BE2C (cell line): Measurements from ENCODE around the gene C1QTNF6.

Experiments
- DNase-seq: peaks from one replicate; pipeline ENCODE4 v3.0.0-alpha.2; 2020
- H3K27me3 ChIP-seq: fragments of 250-450 bp; sonication (Bioruptor Pico); 2 replicates; pipeline ENCODE4 v1.5.1; 2020; ENCODE audit warnings: mild to moderate bottlenecking
- H3K36me3 ChIP-seq: fragments of 250-450 bp; sonication (Bioruptor Pico); 2 replicates; pipeline ENCODE4 v1.5.1; 2020; ENCODE audit warnings: mild to moderate bottlenecking
- H3K4me1 ChIP-seq: fragments of 250-450 bp; sonication (Bioruptor Pico); 2 replicates; pipeline ENCODE4 v1.5.1; 2020
- H3K4me3 ChIP-seq: 2 replicates; pipeline ENCODE4 v1.5.1; 2011; ENCODE audit warnings: low read depth, low read length
- H3K9me3 ChIP-seq: fragments of 250-450 bp; sonication (Bioruptor Pico); 2 replicates; pipeline ENCODE4 v1.5.1; 2020
- TF ChIP-seq, protein P1 (sequence below): IDR thresholded peaks from 2 replicates; pipeline ENCODE4 v1.5.1; 2012; ENCODE audit warnings: mild to moderate bottlenecking, low read depth, low read length

C1QTNF6 gene

GRCh38 chr22:37181681-37182080 is 6.4 kb downstream of the C1QTNF6 start:
- no peak overlapping the region for H3K4me3 ChIP-seq
- no peaks in the 10 kb centered on the region for H3K36me3 ChIP-seq
- DNase-seq = no peak
- H3K27me3 ChIP-seq = no peaks in the 10 kb centered on the region
- H3K9me3 ChIP-seq = no peaks in the 10 kb centered on the region
- peaks cover 12% of the 10 kb centered on the region for H3K4me1 ChIP-seq
- TF ChIP-seq, protein P1, sequence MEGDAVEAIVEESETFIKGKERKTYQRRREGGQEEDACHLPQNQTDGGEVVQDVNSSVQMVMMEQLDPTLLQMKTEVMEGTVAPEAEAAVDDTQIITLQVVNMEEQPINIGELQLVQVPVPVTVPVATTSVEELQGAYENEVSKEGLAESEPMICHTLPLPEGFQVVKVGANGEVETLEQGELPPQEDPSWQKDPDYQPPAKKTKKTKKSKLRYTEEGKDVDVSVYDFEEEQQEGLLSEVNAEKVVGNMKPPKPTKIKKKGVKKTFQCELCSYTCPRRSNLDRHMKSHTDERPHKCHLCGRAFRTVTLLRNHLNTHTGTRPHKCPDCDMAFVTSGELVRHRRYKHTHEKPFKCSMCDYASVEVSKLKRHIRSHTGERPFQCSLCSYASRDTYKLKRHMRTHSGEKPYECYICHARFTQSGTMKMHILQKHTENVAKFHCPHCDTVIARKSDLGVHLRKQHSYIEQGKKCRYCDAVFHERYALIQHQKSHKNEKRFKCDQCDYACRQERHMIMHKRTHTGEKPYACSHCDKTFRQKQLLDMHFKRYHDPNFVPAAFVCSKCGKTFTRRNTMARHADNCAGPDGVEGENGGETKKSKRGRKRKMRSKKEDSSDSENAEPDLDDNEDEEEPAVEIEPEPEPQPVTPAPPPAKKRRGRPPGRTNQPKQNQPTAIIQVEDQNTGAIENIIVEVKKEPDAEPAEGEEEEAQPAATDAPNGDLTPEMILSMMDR = no peak

DNA sequence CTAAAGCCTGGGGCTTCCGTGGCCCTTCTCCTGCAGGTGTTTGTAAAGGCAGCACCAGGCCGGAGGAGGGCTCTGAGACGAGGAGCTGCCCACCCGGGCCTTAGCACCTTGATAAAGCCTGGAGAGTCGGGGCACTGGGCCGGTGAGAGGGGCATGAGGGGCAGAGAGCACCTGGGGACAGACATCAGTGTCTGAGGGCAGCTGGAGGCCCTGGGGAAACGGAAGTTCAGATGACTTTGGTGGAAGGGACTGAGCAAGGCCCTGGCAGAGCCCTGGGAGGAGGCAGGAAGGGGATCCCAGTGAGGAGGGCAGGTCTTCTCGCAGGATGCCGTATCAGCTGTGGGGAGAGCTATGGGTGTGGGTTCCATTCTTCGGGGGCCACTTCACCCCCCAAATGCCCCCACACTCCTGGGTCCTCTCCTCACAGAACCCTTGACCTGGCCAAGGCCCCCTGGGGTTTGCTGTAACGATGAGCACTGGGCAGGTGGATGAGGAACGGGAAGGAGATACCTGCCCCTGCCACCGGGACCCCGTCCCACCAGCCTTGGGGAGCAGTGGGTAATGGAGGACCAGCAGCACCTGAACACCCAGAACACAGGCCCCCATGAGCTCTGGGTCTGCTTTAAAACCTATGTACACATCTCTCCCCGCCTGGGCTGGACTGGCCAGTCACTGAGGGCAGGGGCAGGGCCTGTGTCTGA is 7.4 kb downstream of the C1QTNF6 start:
- Histone ChIP-seq H3K36me3 (no peaks in the 10 kb centered on the region), H3K9me3 (no peaks in the 10 kb centered on the region), H3K4me1 (peaks cover 13% of the 10 kb centered on the region), H3K4me3 (no peak overlapping the region), H3K27me3 (no peaks in the 10 kb centered on the region)
- DNase-seq = no peak
- TF ChIP-seq, protein P1 = no peak

- Histone ChIP-seq H3K4me1 (peaks cover 13% of the 10 kb centered on the region), H3K27me3 (no peaks in the 10 kb centered on the region), H3K36me3 (no peaks in the 10 kb centered on the region), H3K9me3 (no peaks in the 10 kb centered on the region), H3K4me3 (no peak overlapping the region)
- DNase-seq = no peak
- TF ChIP-seq, protein P1 = no peak
These were observed 8.2 kb downstream of the C1QTNF6 start for GRCh38 chr22:37179622-37180420.

DNA sequence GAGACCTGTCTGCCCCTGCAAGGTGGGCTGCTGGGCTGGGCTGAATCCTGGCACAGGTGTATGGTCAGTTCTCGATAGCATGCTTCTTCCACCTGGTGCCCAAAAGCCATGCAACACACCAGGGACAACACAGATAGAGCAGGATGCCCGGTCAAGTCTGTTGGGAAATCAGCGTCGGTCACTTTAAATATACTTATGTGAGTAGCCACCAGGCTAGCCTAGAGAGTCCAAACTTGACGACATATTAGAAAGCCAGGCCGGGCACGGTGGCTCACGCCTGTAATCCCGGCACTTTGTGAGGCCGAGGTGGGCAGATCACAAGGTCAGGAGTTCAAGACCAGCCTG is 8.9 kb downstream of the C1QTNF6 start:
- Histone ChIP-seq H3K36me3 (no peaks in the 10 kb centered on the region), H3K4me3 (no peak overlapping the region), H3K27me3 (no peaks in the 10 kb centered on the region), H3K4me1 (peaks cover 13% of the 10 kb centered on the region), H3K9me3 (no peaks in the 10 kb centered on the region)
- TF ChIP-seq, protein P1 = no peak
- DNase-seq = no peak

GRCh38 chr22:37178350-37179125 is 9.5 kb downstream of the C1QTNF6 start:
- Histone ChIP-seq H3K27me3 (no peaks in the 10 kb centered on the region), H3K4me1 (peaks cover 13% of the 10 kb centered on the region), H3K9me3 (no peaks in the 10 kb centered on the region), H3K4me3 (no peak overlapping the region), H3K36me3 (no peaks in the 10 kb centered on the region)
- no peak for DNase-seq
- TF ChIP-seq, protein P1 = no peak
